ENCODE data around the gene FRG2C.
"Not testable (repeated sequence)": the region's sequence is repeated elsewhere in the genome, so short reads cannot be mapped to it uniquely, and the experiment has no call there.

Gene FRG2C

DNA sequence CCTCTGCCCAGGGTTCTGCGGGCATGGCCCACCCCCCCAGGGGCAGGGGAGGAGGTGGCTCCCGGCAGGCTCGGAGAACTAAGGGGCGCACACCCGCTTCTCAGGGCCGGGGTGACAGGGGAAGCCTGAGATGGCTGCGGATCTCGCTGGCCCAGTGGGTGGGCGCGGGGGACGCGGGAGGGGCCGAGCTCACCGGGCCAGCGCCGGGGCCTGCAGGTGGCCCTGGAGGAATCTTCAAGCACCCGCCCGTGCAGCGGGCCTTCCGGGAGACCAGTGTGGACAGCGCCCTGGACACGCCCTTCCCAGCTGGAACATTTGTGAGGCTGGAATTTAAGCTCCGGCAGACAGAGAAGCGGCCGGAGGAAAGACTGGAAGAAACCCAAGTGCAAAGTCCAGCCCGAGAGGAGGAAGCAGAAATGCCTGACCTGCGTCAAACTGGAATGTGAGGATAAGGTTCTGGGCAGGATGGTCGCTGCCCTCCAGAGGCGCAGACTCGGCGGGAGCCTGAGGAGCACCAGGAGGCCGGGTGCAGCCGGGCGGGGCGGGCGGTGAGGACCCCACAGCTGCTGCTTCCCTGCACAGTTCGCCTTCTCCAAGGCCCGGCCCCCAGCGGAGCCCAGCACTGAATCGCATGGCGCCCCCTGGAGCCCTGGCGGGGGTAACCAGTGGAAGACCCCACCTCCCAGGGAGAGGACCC, 5.6 kb upstream of the FRG2C start:
- peak; percentile 20 for DNase-seq (ENCODE audit: low read depth)
- peak overlapping the region; percentile 54 for H3K4me3 ChIP-seq (ENCODE audit: low read length)

GRCh38 chr3:75659108-75659433, 5.1 kb upstream of the FRG2C start:
- DNase-seq (ENCODE audit: low read depth) = not testable (repeated sequence)
- peak overlapping the region; percentile 54 for H3K4me3 ChIP-seq (ENCODE audit: low read length)

GRCh38 chr3:75665626-75666025, 1.5 kb downstream of the FRG2C start:
- DNase-seq (ENCODE audit: low read depth); H3K4me3 ChIP-seq (ENCODE audit: low read length): not testable (repeated sequence)

- peak overlapping the region; percentile 49 for H3K4me3 ChIP-seq (ENCODE audit: low read length)
- DNase-seq (ENCODE audit: low read depth) = not testable (repeated sequence)
Observed at GRCh38 chr3:75667757-75668701, 3.9 kb downstream of the FRG2C start.

DNA sequence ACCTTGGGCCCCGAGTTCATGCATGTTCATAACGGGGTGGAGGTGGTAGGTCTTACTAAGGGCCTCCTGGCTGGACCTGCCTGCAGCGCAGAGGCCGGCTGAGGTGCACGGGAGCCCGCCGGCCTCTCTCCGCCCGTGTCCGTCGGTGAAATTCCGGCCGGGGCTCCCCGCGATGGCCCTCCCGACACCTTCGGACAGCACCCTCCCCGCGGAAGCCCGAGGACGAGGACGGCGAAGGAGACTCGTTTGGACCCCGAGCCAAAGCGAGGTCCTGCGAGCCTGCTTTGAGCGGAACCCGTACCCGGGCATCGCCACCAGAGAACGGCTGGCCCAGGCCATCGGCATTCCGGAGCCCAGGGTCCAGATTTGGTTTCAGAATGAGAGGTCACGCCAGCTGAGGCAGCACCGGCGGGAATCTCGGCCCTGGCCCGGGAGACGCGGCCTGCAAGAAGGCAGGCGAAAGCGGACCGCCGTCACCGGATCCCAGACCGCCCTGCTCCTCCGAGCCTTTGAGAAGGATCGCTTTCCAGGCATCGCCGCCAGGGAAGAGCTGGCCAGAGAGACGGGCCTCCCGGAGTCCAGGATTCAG, 4.7 kb downstream of the FRG2C start:
- peak overlapping the region; percentile 49 for H3K4me3 ChIP-seq (ENCODE audit: low read length)
- DNase-seq (ENCODE audit: low read depth) = not testable (repeated sequence)

- peak; percentile 19 for DNase-seq (ENCODE audit: low read depth)
- peak overlapping the region; percentile 49 for H3K4me3 ChIP-seq (ENCODE audit: low read length)
Observed at GRCh38 chr3:75669348-75670297, 5.5 kb downstream of the FRG2C start.

GRCh38 chr3:75670298-75671286, 6.5 kb downstream of the FRG2C start:
- DNase-seq (ENCODE audit: low read depth) = peak; percentile 86

DNA sequence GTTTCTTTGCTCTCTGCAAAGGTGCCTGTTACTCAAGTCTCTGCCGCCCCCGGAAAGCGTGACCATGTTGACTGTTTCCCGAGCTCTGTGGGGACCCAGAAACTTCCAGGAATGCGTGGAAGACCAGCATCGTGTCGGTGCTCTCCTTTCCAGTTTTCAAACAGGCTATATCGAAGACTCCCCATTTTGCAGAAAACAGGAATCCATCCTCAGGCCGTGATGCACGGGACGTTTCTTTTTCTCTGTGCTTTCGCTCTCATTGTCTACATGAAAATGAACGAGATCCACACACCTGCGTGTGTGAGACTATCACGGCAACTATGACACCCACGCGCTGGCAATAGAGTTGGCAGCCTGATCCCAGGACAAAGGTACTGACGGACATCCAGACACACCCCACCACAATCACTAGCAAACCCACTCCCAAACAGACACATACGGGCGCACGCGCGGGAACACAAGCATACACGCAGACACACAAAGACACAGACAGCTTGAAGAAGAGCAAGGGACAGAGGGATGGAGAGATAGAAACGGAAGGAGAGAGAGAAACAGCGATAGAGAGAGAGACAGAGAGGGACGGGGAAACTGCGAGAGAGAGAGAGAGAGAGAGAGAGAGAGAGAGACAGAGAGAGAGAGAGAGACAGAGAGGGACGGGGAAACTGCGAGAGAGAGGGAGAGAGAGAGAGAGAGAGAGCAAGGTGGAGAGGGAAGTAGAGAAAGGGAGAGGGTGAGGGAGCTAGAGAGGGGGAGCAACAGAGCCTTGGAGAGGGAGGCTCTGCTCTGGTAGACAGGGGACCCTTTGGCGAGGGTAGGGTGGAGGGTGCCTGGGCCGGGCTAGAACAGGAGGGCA, 7.4 kb downstream of the FRG2C start:
- DNase-seq (ENCODE audit: low read depth) = peak; percentile 22
- H3K4me3 ChIP-seq (ENCODE audit: low read length) = peak overlapping the region; percentile 49

More at GRCh38 chr3:75670298-75671286, 6.5 kb downstream of the FRG2C start:
- H3K4me3 ChIP-seq (ENCODE audit: low read length) = peak overlapping the region; percentile 49

DNA sequence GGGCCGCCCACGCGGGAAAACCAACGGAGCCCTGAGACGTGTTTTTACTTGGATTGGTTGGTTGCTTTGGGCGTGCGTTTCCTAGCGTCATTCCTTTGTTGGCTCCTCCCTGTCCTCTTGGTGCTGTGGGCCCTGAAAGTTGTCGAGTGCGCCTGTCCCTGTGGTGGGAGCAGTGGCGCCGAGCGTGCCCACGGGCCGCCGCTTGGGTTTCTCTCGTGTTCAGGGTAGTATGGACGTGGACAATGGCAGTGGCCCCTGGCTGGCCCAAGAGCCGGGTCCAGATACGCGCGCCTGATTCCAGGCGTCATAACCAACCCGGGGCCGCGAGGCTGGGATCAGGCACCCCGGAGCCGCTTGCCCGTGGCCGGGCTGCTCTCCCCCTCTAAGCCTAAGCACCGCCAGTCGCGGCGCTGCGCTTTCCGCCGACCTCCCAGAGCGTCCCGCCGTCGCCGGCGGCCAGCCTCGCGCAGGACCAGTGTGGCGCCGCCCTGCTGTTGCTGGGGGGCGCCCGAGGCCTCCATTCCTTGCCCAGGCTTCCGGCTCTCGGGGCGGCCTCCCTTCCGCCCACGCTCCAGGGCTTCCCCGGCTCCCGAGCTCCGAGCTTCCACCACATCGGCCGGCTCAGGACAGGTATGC, 8.1 kb downstream of the FRG2C start:
- peak overlapping the region; percentile 49 for H3K4me3 ChIP-seq (ENCODE audit: low read length)
- 0 out of 2 replicates have a peak, but pooled peaks have one; percentile 11 for TF ChIP-seq CTCF (conservative IDR thresholded peaks at IDR 0.05; ENCODE audit: low read length)
- peak; percentile 60 for DNase-seq (ENCODE audit: low read depth)

GRCh38 chr3:75683965-75684364, 19.8 kb downstream of the FRG2C start:
- H3K4me3 ChIP-seq (ENCODE audit: low read length); DNase-seq (ENCODE audit: low read depth): not testable (repeated sequence)
